Peyer's patch (tissue), 4 donors: ENCODE data around the gene HOXD13.

ENCODE experiments used
- CTCF ChIP-seq, 6 experiments: fragments of 450-650 bp in 4 of 6; fragments of 200-600 bp in 2 of 6; sonication (generic) in 1 of 6; IDR thresholded peaks; one replicate each; pipeline ENCODE4 v1.5.1; 2017 to 2019; ENCODE audit warnings: antibody characterized with exemption in 6 of 6, mild to moderate bottlenecking in 3 of 6, moderate library complexity in 1 of 6
- POLR2A ChIP-seq, 2 donors: fragments of 450-650 bp; IDR thresholded peaks; one replicate each; pipeline ENCODE4 v1.5.1; 2017; ENCODE audit warnings: antibody characterized with exemption in 2 of 2, mild to moderate bottlenecking in 2 of 2, moderate library complexity in 2 of 2

DNA sequence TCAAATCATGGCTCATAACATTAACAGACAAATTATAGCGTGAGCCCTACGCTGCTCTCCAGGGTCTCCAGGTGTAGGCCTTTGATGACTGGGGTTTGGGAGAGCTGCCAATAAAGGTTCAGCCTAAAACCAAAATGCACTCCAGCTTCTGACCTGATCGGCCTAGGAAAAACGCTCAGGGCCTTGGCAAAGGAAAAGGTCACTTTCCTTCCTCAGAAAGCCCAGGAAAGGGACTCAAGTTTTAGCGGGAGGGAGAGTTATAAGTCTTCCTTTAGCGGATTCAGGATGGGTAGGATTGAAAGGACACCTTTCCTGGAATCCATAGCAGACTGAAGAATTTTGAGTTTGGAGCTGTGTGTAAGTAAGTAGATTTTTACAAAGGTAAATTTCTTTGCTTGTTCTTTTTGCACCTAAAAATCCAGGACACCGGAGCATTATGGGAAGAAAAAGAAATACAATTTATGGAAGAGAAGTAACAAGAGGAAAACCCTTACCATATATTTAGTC, 17.5 kb upstream of the HOXD13 start:
- TF ChIP-seq POLR2A (IDR thresholded peaks at IDR 0.05), result no peak
- no peak for TF ChIP-seq CTCF (IDR thresholded peaks at IDR 0.05)
